T-helper 1 cell (primary cell): ENCODE data around the gene PIEZO2.

ENCODE experiments used
- DNase-seq, 5 donors: peaks; one replicate each; pipeline ENCODE4 v3.0.0-alpha.2; 2012 to 2020

Gene PIEZO2

DNA sequence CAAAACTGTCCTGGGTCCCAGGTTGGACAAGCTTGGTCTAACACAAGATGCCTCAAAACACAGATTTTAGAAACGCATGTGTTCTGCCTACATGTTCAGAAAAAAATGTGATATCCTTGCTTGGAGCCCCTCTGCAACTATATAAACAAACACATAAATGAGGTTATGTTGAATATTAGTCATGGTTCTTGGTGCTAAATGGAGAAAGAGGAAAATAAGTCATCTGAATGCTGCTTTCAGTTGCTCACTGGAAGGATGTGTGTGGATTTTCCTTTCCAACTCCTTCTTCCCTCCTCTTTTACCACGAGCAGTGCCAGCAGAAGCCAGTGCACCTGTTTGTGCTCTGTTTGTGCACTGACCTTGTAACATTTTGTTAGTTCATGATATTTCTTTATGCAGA lies 85.3 kb downstream of the PIEZO2 start:
- DNase-seq, result no peak

DNA sequence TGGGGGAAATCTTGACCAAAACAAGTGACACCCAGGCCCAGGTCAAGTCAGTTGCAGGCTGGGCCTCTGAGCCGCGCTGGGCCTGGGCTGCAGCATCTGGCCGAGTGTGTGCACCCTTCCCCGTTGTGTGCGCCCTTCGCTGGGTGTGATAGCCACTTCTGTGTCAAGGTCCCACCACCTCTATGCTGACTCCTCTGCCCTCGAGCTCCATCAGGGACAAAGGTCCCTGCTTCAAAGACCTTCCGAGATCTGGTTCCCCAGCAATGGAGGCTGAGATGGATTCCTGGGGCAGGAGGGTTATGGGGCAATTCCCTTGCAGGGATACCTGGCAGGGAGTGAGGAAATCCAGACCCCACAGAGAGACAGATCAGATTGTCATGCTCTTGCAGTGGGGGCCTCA lies 93.6 kb downstream of the PIEZO2 start:
- DNase-seq, result no peak

GRCh38 chr18:11054497-11054896 lies 94.9 kb downstream of the PIEZO2 start:
- DNase-seq, result no peak

DNA sequence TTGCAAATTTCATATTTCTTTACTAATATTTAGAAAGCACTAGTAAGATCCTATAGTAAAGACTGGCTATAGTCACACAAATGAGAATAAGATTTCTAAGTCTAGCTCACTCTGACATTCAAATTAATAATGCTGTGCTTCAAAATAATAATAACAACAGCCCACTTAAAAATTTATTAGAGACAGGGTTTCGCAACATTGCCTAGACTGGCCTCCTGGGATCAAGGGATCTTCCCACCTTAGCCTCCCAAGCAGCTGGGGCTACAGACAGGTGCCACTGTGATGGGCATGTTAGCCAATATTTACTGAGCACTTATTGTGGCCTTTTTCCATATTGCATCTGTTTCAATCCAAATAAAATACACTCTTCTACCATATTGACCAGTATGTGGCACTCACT lies 96.1 kb downstream of the PIEZO2 start:
- no peak for DNase-seq

GRCh38 chr18:11052800-11053199 lies 96.6 kb downstream of the PIEZO2 start:
- DNase-seq, result no peak

GRCh38 chr18:11051462-11051861 lies 97.9 kb downstream of the PIEZO2 start:
- no peak for DNase-seq

DNA sequence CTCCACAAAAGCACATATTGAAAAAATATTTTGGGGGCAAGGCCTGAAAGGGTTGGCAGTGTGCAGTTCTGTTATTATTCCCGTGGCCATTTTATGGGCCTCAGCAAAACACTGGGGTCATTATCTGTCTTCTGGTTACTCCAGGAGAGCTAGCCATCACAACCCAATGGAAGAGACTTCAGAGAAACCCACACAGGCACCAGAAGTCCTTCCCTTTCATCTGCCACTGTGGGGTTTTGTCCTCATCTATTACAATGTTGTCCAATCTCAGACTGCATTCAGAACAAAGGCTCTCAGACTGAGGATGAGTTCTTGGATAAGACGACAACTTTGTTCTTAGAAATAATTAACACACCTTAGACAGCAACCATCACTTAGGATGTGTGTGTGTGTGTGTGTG lies 98.4 kb downstream of the PIEZO2 start:
- no peak for DNase-seq

DNA sequence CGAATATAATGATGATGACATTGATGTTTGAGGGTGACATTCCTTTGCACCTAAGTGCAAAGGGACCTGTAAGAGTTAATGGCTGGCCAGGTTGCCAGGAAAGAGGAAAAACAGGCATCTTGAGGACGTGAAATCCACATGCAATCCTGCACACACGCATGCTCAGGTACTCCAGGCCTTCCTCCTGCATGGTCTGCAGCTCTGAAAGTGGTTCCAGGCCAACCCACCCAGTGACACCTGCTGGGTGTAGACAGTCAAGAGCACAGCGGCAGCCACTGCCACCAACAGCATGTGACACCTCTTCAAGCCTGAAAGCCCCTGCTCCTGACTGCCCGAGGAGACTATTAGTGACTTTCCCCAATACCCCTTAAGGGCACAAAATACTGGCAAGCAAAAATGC lies 101.6 kb downstream of the PIEZO2 start:
- no peak for DNase-seq

DNA sequence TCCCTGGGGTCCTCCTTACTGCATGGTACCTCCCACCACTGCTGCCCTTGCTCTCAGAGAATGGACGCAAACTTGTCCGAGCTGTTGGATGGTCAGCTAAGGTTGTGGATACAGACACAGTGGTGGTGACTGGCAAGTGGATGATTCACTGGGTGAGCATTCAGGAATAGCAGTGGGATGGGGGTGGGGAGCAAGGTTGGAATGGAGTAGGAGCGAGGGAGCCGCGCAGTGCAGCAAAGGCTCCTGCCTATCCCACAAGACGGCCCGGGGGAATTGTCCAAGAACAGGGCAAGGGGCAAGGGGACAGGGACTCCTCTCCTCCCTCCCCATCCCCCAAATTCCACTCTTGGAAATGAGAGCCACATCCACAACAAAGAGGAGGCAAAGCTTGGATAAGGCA lies 102.2 kb downstream of the PIEZO2 start:
- DNase-seq, result no peak

DNA sequence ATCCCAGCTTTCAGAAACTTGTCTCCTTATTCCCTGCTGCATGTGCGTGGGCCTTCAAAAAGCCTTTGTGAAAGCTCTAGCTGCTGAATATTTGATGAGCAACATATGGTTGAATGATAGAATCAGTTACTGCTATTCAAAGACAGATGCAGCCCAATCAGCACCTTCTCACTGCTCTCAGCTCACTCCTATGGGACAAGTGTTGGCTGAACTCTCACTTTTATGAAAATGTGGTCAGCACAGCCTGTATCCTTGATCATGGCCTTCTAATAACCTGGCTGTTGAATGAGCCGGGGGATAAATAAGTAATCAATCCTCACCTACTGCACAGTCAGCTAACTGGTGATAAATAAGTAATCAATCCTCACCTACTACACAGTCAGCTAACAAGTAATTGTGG lies 103.2 kb downstream of the PIEZO2 start:
- no peak for DNase-seq

- no peak for DNase-seq
Measured at GRCh38 chr18:11043694-11044093, 105.7 kb downstream of the PIEZO2 start.

- DNase-seq, result no peak
Measured at GRCh38 chr18:11042247-11042646, 107.1 kb downstream of the PIEZO2 start.

DNA sequence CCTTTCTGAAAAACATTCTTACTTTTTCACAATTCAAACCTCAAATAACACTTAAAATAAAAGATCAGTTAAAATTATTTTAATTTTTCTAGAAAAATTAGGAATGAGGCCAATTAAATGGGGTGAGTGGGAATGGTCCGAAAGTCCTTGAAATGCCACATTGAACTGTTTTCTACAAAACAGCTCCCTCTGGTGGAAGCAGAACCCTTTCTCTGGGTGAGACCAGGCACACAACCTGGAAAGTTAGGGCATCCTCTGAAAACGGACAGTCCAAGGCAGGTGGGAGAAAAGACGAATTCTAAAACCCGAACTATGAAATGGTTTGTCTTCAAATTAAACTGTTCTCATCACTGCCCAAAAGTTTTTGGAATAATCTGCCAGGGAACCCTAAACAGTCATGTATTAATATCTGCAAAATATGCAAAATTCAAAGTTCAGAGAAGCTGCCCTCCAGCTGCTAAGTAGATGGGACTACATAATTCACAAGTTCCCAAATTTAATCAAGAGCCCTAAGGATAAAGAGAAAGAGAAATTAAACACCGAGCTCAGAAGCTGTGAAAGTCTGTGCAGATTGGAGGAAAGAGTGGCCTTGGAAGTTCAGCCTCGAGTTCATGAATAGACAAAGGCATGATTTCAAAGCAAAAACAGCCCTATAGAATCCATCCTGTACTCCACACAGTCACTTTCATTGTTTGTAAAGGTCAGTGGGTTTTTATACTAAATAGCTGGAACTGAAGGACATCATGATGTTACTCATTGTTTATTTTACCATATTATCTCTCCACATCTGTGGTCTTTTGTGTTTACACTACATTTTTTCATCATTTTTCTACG lies 108.3 kb downstream of the PIEZO2 start:
- DNase-seq, result peak in 1 of 5 donors; percentile 5

GRCh38 chr18:11040359-11040758 lies 109.0 kb downstream of the PIEZO2 start:
- no peak for DNase-seq

DNA sequence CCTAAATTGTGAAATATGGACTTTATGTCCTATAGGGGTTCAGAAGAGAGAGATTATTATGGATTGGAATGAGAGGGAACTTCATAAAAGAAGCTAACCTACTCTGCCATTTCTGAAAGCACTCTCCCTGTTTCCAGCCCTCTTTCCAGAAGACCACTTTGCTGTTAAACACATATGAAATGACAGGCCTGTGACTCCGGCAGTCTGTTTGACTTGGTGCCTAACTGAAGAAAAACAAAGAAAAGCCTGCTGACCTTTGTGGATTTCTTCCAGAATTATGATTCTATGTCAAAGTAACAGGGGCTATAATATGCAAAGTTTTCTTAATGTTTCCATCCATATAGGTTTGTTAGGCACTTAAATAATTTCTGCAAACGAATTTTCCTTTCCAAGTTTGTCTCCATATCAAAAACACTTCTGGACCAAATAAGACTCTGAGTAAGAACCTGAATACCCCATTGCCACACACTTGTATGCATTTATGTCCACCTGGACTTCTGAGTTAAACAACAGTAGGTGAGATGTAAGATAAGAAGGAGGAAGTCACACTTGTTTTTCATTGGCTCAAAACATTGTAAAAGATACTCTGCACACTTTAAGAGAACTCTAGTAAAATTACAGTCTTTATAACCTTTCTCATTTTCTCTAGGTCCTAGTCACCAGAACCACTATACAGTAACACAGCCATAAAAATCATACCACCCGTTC lies 111.7 kb downstream of the PIEZO2 start:
- no peak for DNase-seq

- DNase-seq, result no peak
Measured at GRCh38 chr18:11035814-11036495, 113.4 kb downstream of the PIEZO2 start.

GRCh38 chr18:11035376-11035775 lies 114.0 kb downstream of the PIEZO2 start:
- DNase-seq, result no peak

DNA sequence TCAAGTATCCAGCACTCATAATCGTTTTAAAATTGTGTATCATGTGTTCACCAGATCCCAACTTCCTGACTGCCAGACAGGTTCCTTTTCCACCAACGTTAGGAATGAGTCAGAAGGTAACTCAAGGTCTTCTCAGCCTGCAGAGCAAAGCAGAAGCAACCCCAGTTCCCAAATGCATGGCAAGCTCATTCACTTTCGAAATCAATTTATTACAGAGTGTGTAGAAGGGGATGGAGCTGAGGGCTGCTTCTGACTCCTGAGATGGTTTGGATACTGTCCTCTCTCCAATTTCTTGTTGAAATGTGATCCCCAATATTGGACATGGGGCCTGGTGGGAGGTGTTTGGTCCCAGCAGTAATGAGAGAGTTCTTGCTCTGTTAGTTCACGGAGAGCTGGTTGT lies 114.5 kb downstream of the PIEZO2 start:
- DNase-seq, result no peak

GRCh38 chr18:11033503-11033902 lies 115.9 kb downstream of the PIEZO2 start:
- no peak for DNase-seq

DNA sequence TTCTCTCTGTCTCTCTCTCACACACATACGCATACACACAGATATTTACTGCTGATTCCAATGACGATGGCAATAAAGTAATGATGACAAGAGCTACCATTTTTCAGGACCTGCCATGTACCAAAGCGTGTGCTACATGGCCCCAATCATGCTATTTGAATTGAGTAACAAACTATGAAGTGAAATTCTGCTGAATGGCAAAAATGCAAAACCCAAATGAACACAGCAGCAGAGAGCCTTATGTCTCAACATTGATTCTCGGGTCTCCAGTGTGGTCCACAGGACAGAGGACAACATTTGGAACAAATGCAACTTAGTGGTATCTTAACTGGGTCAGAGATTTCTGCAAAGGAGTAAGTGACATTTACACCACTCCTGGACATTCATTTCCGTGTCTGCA lies 117.4 kb downstream of the PIEZO2 start:
- no peak for DNase-seq

- DNase-seq, result no peak
Measured at GRCh38 chr18:11029021-11029420, 120.3 kb downstream of the PIEZO2 start.

DNA sequence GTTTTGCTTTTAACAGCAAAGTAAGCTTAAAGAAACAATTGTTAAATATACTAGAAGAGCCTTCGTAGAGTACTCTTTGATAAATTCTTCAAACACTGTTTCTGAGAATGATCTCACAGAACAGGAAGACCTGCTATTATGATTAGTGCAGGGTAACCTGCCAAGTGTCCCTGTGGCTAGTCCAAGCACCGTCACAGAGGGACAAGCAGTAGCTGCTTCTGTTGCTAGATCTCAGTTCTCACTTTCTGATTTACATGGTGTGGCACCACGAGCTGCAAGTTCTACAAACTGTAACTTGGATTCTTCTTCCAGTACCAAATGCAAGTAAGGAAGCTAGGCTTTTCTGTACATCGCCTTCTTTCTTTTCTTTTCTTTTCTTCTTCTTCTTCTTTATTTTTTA lies 121.5 kb downstream of the PIEZO2 start:
- DNase-seq, result no peak

- no peak for DNase-seq
Measured at GRCh38 chr18:11025671-11026070, 123.7 kb downstream of the PIEZO2 start.
